Endometrial microvascular endothelial cells (primary cell): Measurements from ENCODE around the gene RNF11. TPM values are rescaled to one million over a fixed set of nuclear protein-coding genes. Genes with fewer than 3 reads are reported as not detected.

Experiments
- in situ Hi-C: cut with HindIII; loops from 2 replicates; pipeline ENCODE4 v1.10.0; 2017; ENCODE audit warnings: low sequenced_read_pairs, low pct_unique_long_range_greater_than_20kb; ENCODE audit errors: inconsistent ontology term
- total RNA-seq: library from RNA; depleted of rRNA; stranded (reverse); fragments of >200 nt; gene quantifications from one replicate; pipeline ENCODE4 v1.2.3, GENCODE V29; 2015; ENCODE audit errors: inconsistent ontology term

Gene RNF11
- total RNA-seq, 1 donor from 2014 or later = 69.9 TPM

- in situ Hi-C loops = no loop called here
These were observed 67.7 kb downstream of the RNF11 start for GRCh38 chr1:51303751-51304251.

- in situ Hi-C loops = no loop called here
These were observed 68.3 kb downstream of the RNF11 start for GRCh38 chr1:51304360-51304759.

- in situ Hi-C loops = no loop called here
These were observed 69.3 kb downstream of the RNF11 start for GRCh38 chr1:51305371-51305823.

GRCh38 chr1:51306950-51307349, 70.9 kb downstream of the RNF11 start:
- in situ Hi-C loops = no loop called here

- in situ Hi-C loops = no loop called here
These were observed 72.6 kb downstream of the RNF11 start for GRCh38 chr1:51308636-51309035.

- in situ Hi-C loops = no loop called here
These were observed 73.2 kb downstream of the RNF11 start for GRCh38 chr1:51309291-51309690.

- in situ Hi-C loops = no loop called here
These were observed 75.0 kb downstream of the RNF11 start for GRCh38 chr1:51310871-51311613.

- in situ Hi-C loops = no loop called here
These were observed 75.8 kb downstream of the RNF11 start for GRCh38 chr1:51311826-51312225.

- in situ Hi-C loops = no loop called here
These were observed 76.6 kb downstream of the RNF11 start for GRCh38 chr1:51312718-51313117.

- in situ Hi-C loops = no loop called here
These were observed 77.3 kb downstream of the RNF11 start for GRCh38 chr1:51313268-51313852.

- in situ Hi-C loops = no loop called here
These were observed 78.1 kb downstream of the RNF11 start for GRCh38 chr1:51313961-51314777.

- in situ Hi-C loops = no loop called here
These were observed 78.9 kb downstream of the RNF11 start for GRCh38 chr1:51314974-51315373.

GRCh38 chr1:51316113-51316845, 80.2 kb downstream of the RNF11 start:
- in situ Hi-C loops = no loop called here

- in situ Hi-C loops = no loop called here
These were observed 80.7 kb downstream of the RNF11 start for GRCh38 chr1:51316846-51317120.

- in situ Hi-C loops = no loop called here
These were observed 81.7 kb downstream of the RNF11 start for GRCh38 chr1:51317798-51318197.

GRCh38 chr1:51320967-51321923, 85.2 kb downstream of the RNF11 start:
- in situ Hi-C loops = no loop called here

GRCh38 chr1:51321924-51322280, 85.8 kb downstream of the RNF11 start:
- in situ Hi-C loops = no loop called here

- in situ Hi-C loops = no loop called here
These were observed 86.5 kb downstream of the RNF11 start for GRCh38 chr1:51322417-51323101.
